NCI-H82 treated with DMSO at 0.1 percent for 48 hours (cell line): Measurements from ENCODE around the gene OSTC.
"Not testable (repeated sequence)": the region's sequence is repeated elsewhere in the genome, so short reads cannot be mapped to it uniquely, and the experiment has no call there.

Experiments
- DNase-seq: peaks from one replicate; lab custom pipeline; 2025; ENCODE audit not compliant: unreplicated experiment; lab: John Stamatoyannopoulos, UW

The OSTC gene

GRCh38 chr4:108710578-108710977 is 60.2 kb downstream of the OSTC start:
- DNase-seq: not testable (repeated sequence)

- no peak for DNase-seq
These were observed 64.5 kb downstream of the OSTC start for GRCh38 chr4:108714880-108715279.

- DNase-seq: no peak
These were observed 65.9 kb downstream of the OSTC start for GRCh38 chr4:108716340-108716739.

- no peak for DNase-seq
These were observed 67.0 kb downstream of the OSTC start for GRCh38 chr4:108717386-108717785.
